T-helper 1 cell treated with Interleukin-12 subunit alpha and Interleukin-12 subunit beta and Interleukin-4 antibody, amounts not matched to agents 30 ng/mL and 1 ng/mL, for 36 hours (primary cell): Measurements from ENCODE around the gene LRP1B. TPM values are rescaled to one million over a fixed set of nuclear protein-coding genes. Genes with fewer than 3 reads are reported as not detected.

Experiments used
- intact Hi-C: fragments of 100-400 bp; cut with micrococcal nuclease; formaldehyde crosslinking; loops from one replicate; pipeline ENCODE4 v1.15.1; 2024
- total RNA-seq: library from RNA; stranded (reverse); gene quantifications from 2 replicates; pipeline ENCODE4 v1.2.3, GENCODE V29; 2022

LRP1B gene
- total RNA-seq, 1 donor from 2014 or later: not detected

GRCh38 chr2:140943867-140944266, 1186.9 kb downstream of the LRP1B start:
- intact Hi-C loops: no loop called here

GRCh38 chr2:140942284-140942683, 1188.5 kb downstream of the LRP1B start:
- intact Hi-C loops: no loop called here

- intact Hi-C loops: no loop called here
These were observed 1201.0 kb downstream of the LRP1B start for GRCh38 chr2:140929849-140930248.

- intact Hi-C loops: no loop called here
These were observed 1212.4 kb downstream of the LRP1B start for GRCh38 chr2:140918426-140918825.

- intact Hi-C loops: no loop called here
These were observed 1214.4 kb downstream of the LRP1B start for GRCh38 chr2:140916410-140916809.

- intact Hi-C loops: no loop called here
These were observed 1220.1 kb downstream of the LRP1B start for GRCh38 chr2:140910683-140911082.

GRCh38 chr2:140905083-140905781, 1225.6 kb downstream of the LRP1B start:
- intact Hi-C loops: no loop called here

- intact Hi-C loops: no loop called here
These were observed 1235.4 kb downstream of the LRP1B start for GRCh38 chr2:140895378-140895777.

GRCh38 chr2:140893685-140894084, 1237.1 kb downstream of the LRP1B start:
- intact Hi-C loops: no loop called here

GRCh38 chr2:140892911-140893637, 1237.7 kb downstream of the LRP1B start:
- intact Hi-C loops: no loop called here

GRCh38 chr2:140892436-140892835, 1238.4 kb downstream of the LRP1B start:
- intact Hi-C loops: no loop called here

GRCh38 chr2:140891614-140892212, 1239.1 kb downstream of the LRP1B start:
- intact Hi-C loops: no loop called here

- intact Hi-C loops: no loop called here
These were observed 1247.9 kb downstream of the LRP1B start for GRCh38 chr2:140882671-140883620.

- intact Hi-C loops: no loop called here
These were observed 1250.2 kb downstream of the LRP1B start for GRCh38 chr2:140880573-140880972.

- intact Hi-C loops: no loop called here
These were observed 1254.8 kb downstream of the LRP1B start for GRCh38 chr2:140876015-140876414.

GRCh38 chr2:140873915-140874531, 1256.8 kb downstream of the LRP1B start:
- intact Hi-C loops: no loop called here

- intact Hi-C loops: no loop called here
These were observed 1260.9 kb downstream of the LRP1B start for GRCh38 chr2:140869925-140870324.

GRCh38 chr2:140869107-140869506, 1261.7 kb downstream of the LRP1B start:
- intact Hi-C loops: no loop called here

GRCh38 chr2:140865837-140866236, 1265.0 kb downstream of the LRP1B start:
- intact Hi-C loops: no loop called here

GRCh38 chr2:140863713-140864112, 1267.1 kb downstream of the LRP1B start:
- intact Hi-C loops: no loop called here

GRCh38 chr2:140862181-140862580, 1268.6 kb downstream of the LRP1B start:
- intact Hi-C loops: no loop called here
